ENCODE measurements around the gene WASF3.

GRCh38 chr13:26653842-26654241 lies 96.4 kb downstream of the WASF3 start:
- no peak for TF ChIP-seq NFYB (CRISPR knock-in tag; IDR thresholded peaks at IDR 0.05)
- TF ChIP-seq RFX5 (IDR thresholded peaks at IDR 0.05; ENCODE audit: low read depth, low read length), result no peak

Data from HepG2 (cell line).